ENCODE results near the gene RCVRN.

RCVRN gene

DNA sequence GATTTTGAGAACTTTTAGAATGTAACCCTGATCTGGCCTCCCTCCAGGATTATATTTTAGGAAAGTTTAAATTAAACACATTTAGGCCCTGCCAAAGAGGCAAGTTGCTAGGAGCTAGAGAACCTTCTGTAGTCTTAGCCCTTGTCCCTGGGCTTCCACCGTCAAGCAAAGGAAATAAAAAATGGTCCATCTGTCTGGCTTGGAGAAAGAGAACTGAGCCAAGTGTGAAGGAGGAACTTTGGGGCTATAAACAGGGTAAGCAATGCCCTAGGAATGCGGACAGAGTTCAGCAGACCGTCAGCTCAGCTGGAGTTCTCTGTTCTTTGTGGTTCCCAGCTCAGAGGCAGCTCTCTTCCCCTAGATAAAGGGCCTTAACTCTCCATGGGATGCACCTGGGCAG, 29.6 kb downstream of the RCVRN start:
- in situ Hi-C loops (cut with MboI; ENCODE audit: low pct_unique_long_range_greater_than_20kb, low sequenced_read_pairs), result no loop called here
- no peak for DNase-seq

DNA sequence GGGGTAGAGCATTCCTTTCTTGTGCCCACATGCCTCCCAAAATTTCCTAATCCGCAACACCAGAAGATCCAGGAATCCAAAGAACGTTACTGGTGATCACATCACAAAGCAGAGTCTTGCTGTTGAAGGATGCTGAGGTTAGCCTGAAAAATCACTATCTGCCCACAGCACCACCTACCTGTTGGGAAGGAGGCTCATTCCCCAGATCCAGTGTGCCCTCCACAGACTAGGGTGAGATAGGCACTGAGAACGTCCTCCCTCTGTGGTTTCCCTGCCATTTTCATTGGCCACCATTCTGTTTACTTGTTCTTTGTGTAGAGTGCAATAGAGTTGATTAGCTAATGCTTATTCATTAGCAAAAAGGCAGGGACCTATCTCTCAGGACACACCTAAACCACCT, 30.3 kb downstream of the RCVRN start:
- in situ Hi-C loops (cut with MboI; ENCODE audit: low pct_unique_long_range_greater_than_20kb, low sequenced_read_pairs), result no loop called here
- no peak for DNase-seq

DNA sequence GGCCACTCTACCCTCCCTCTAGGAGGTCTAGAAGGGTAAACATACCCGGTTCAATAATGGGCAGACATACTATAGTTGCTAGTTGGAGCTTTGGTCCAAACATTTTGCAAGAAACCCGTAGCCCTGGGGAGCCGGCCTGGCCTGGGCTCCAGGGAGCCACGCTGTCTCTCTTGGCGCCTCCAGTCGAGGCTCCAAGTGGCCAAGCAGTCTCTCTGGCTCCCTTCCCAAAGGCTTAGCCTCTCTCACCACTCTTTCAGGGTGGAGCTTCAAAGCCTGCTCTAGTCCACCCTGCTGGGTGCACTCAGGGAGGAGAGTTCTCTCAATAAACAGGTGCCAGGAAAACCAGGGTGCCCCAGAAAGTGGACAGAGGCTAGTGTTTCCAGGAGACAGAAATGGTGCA, 32.2 kb downstream of the RCVRN start:
- in situ Hi-C loops (cut with MboI; ENCODE audit: low pct_unique_long_range_greater_than_20kb, low sequenced_read_pairs), result no loop called here
- DNase-seq, result no peak

- in situ Hi-C loops (cut with MboI; ENCODE audit: low pct_unique_long_range_greater_than_20kb, low sequenced_read_pairs), result no loop called here
Observed at GRCh38 chr17:9868552-9868951, 36.5 kb downstream of the RCVRN start.

DNA sequence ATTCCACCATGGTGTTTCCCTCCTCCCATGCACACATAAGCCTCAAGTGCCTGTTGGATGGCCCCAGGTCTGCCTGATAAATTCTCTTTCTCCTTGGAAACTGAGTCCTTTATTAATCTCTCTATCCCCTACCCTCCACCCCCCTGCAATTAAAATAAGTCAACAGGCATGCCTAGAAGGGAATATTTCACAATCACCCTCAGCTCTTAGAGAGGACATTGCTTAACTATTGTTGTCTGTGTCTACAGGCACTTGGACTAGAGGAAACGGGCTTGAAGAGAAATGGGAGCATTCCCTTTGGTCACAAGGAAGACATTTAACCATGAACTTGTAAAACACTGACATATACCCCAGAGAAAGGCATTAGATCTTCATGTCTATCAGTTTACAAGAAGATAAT, 39.5 kb downstream of the RCVRN start:
- DNase-seq, result no peak
- in situ Hi-C loops (cut with MboI; ENCODE audit: low pct_unique_long_range_greater_than_20kb, low sequenced_read_pairs), result no loop called here

More at GRCh38 chr17:9868552-9868951, 36.5 kb downstream of the RCVRN start:
- no peak for DNase-seq

GRCh38 chr17:9862949-9863348, 42.1 kb downstream of the RCVRN start:
- in situ Hi-C loops (cut with MboI; ENCODE audit: low pct_unique_long_range_greater_than_20kb, low sequenced_read_pairs), result no loop called here

GRCh38 chr17:9862220-9862619, 42.9 kb downstream of the RCVRN start:
- DNase-seq, result no peak
- in situ Hi-C loops (cut with MboI; ENCODE audit: low pct_unique_long_range_greater_than_20kb, low sequenced_read_pairs), result no loop called here

More at GRCh38 chr17:9862949-9863348, 42.1 kb downstream of the RCVRN start:
- no peak for DNase-seq

DNA sequence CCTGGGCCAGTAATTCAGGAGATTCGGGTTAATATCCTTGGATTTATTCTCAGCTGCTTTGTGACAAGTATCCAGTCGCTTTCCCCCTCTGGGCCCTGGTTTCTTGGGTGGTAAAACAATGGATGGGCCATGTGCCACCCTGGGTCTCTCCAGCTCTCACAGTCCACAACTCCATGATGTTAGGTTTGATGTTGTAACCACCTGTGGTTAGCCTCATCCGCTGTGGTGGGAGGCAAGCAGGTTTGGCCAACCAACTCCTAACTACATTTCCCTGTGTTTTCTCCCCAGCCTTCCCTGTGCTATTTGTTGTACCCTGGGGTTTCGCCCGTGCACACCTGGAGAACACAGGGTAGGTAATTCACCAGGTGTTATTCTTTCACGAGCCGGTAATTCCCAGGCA, 44.2 kb downstream of the RCVRN start:
- no peak for DNase-seq
- in situ Hi-C loops (cut with MboI; ENCODE audit: low pct_unique_long_range_greater_than_20kb, low sequenced_read_pairs), result no loop called here

GRCh38 chr17:9859781-9860180, 45.3 kb downstream of the RCVRN start:
- DNase-seq, result no peak
- in situ Hi-C loops (cut with MboI; ENCODE audit: low pct_unique_long_range_greater_than_20kb, low sequenced_read_pairs), result no loop called here

GRCh38 chr17:9855036-9855435, 50.0 kb downstream of the RCVRN start:
- in situ Hi-C loops (cut with MboI; ENCODE audit: low pct_unique_long_range_greater_than_20kb, low sequenced_read_pairs), result no loop called here
- no peak for DNase-seq

DNA sequence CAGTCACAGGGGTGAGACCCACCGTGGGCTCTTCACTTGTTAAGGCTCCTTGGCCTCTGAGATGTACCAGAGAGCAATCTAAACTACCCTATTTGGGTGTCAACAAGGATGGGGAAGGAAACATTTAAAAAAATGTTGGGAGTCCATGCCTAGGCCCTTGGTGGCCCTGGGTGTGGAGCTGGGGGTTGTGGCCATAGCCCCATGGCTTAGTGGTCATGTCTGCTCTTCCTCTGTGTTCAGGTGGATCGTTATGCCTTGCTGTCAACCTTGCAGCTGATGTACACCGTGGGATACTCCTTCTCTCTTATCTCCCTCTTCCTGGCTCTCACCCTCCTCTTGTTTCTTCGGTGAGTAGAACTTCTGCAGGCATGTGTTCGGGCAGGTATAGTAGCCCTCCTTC, 50.8 kb downstream of the RCVRN start:
- in situ Hi-C loops (cut with MboI; ENCODE audit: low pct_unique_long_range_greater_than_20kb, low sequenced_read_pairs), result no loop called here
- no peak for DNase-seq

DNA sequence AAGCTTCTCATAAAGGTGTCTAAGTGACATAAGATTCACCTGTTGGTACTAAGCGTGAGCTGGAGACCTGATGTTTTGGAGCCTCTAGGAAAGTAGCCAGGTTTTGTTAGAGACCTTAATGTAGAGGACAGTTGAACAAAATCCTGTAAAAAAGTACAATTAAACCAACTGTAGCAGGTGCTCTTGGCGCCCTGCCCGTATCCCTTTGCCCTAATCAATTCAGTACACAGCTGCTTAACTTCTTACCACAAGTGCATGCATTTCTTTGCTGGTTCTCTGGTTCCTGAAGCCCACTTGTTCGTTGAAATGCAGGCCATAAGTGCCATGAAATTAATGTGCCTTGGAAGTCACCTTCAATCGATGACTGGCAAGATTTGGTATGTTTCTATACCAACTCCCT, 54.9 kb downstream of the RCVRN start:
- in situ Hi-C loops (cut with MboI; ENCODE audit: low pct_unique_long_range_greater_than_20kb, low sequenced_read_pairs), result no loop called here
- DNase-seq, result no peak

All from KBM-7 (cell line).